Testis (tissue), 3 donors: ENCODE measurements around the gene SEZ6. TPM values are rescaled to one million over a fixed set of nuclear protein-coding genes. Genes with fewer than 3 reads are reported as not detected.

Source experiments
- DNase-seq: peaks from one replicate; pipeline ENCODE4 v3.0.0-alpha.2; 2019
- H3K27ac ChIP-seq, 2 donors: fragments of 200-600 bp; sonication (generic); one replicate each; pipeline ENCODE4 v1.5.1; 2019
- H3K27me3 ChIP-seq: fragments of 200-600 bp; sonication (generic); one replicate; pipeline ENCODE4 v1.5.1; 2019
- H3K36me3 ChIP-seq: fragments of 200-600 bp; sonication (generic); one replicate; pipeline ENCODE4 v1.5.1; 2017; ENCODE audit warnings: low read depth; ENCODE audit errors: missing control alignments
- H3K4me1 ChIP-seq: fragments of 200-600 bp; sonication (generic); one replicate; pipeline ENCODE4 v1.5.1; 2019
- H3K4me3 ChIP-seq, 2 donors: fragments of 200-600 bp; sonication (generic); one replicate each; pipeline ENCODE4 v1.5.1; 2017 to 2019
- H3K9me3 ChIP-seq: fragments of 200-600 bp; sonication (generic); one replicate; pipeline ENCODE4 v1.5.1; 2017
- POLR2A ChIP-seq: fragments of 450-650 bp; IDR thresholded peaks from one replicate; pipeline ENCODE4 v1.6.1; 2017; ENCODE audit warnings: antibody characterized with exemption, mild to moderate bottlenecking, moderate library complexity
- WGBS, 2 donors: methylation state at CpG; one replicate each; pipeline ENCODE4 v1.1.5; 2018; 5-methylcytosine and 5-hydroxymethylcytosine counted together
- intact Hi-C: fragments of 100-400 bp; cut with DNase I; formaldehyde crosslinking; loops from one replicate; pipeline ENCODE4 v1.15.1; 2023; ENCODE audit warnings: low total_unique reads
- polyA plus RNA-seq: library from polyadenylated mRNA; stranded (reverse); fragments of 350-450 nt; fragmentation: Illumina TruSeq; extraction: RNeasy Lipid Tissue Mini Kit (QIAGEN cat#74804); gene quantifications from one replicate; pipeline ENCODE4 v1.2.3, GENCODE V29; 2014; ENCODE audit warnings: low read depth, low replicate concordance; ENCODE audit not compliant: insufficient read depth
- total RNA-seq, 2 donors: library from RNA; depleted of rRNA; stranded (reverse); fragments of >200 nt; gene quantifications; one replicate each; pipeline ENCODE4 v1.2.3, GENCODE V29; 2016
- TF ChIP-seq, protein P1 (sequence below), 3 experiments: fragments of 450-650 bp in 2 of 3; fragments of 200-600 bp in 1 of 3; sonication (generic) in 1 of 3; IDR thresholded peaks; one replicate each; pipeline ENCODE4 v1.5.1; 2016 to 2019; ENCODE audit warnings: antibody characterized with exemption in 3 of 3, mild to moderate bottlenecking in 2 of 3, moderate library complexity in 1 of 3

The SEZ6 gene
- total and polyA plus RNA-seq, 3 donors from 2014 or later: 0.53 to 2.1 (median 0.79) TPM

- no peak for DNase-seq
- 69 to 74% methylated on average over 5 of the region's 5 CpGs for WGBS, 2 donors
Measured at GRCh38 chr17:29031488-29031887, 25.7 kb upstream of the SEZ6 start.

DNA sequence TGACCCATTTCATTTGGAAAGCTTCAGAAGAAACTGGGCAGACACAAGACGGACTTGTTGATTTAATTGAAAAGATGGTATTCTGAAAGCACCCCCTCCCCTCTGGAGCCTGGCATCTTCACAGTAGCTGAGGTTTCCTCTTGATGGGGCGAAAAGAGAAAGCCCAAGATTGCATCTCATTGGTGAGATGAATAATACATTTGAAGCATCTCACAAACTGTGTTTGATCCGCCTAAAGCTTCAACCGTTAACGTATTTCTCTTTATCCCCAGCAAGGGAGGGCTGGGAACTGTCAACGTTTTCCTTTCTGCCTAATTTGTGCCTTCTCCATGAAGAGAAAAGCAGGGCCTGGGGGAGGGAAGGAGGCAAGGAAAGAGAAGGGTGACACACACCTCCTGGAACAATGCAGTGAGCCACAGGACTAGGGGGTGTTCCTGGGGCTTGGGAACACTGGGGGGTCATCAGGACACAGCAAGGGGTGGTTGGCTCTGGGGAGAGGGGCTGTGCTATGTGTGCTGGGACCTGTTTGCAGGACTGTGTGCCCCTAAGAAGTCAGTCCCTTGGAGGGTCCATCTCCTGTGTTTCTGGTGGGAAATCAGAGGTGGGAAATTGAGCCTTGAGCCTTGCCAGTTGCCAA lies 18.6 kb upstream of the SEZ6 start:
- H3K4me3 ChIP-seq: no peak overlapping the region
- no peaks in the 10 kb centered on the region for H3K27me3 ChIP-seq
- H3K4me1 ChIP-seq: peaks cover 4% of the 10 kb centered on the region
- intact Hi-C loops: no loop called here
- no peak for DNase-seq
- H3K9me3 ChIP-seq: no peaks in the 10 kb centered on the region
- WGBS, 2 donors: 78 to 79% methylated on average over 6 of the region's 6 CpGs
- H3K36me3 ChIP-seq: no peaks in the 10 kb centered on the region
- TF ChIP-seq POLR2A: no peak
- TF ChIP-seq, protein P1, sequence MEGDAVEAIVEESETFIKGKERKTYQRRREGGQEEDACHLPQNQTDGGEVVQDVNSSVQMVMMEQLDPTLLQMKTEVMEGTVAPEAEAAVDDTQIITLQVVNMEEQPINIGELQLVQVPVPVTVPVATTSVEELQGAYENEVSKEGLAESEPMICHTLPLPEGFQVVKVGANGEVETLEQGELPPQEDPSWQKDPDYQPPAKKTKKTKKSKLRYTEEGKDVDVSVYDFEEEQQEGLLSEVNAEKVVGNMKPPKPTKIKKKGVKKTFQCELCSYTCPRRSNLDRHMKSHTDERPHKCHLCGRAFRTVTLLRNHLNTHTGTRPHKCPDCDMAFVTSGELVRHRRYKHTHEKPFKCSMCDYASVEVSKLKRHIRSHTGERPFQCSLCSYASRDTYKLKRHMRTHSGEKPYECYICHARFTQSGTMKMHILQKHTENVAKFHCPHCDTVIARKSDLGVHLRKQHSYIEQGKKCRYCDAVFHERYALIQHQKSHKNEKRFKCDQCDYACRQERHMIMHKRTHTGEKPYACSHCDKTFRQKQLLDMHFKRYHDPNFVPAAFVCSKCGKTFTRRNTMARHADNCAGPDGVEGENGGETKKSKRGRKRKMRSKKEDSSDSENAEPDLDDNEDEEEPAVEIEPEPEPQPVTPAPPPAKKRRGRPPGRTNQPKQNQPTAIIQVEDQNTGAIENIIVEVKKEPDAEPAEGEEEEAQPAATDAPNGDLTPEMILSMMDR (IDR thresholded peaks at IDR 0.05): no peak
- H3K27ac ChIP-seq: no peak overlapping the region

More at GRCh38 chr17:29031488-29031887, 25.7 kb upstream of the SEZ6 start:
- intact Hi-C loops: no loop called here
- Histone ChIP-seq H3K4me1 (no peaks in the 10 kb centered on the region), H3K27me3 (no peaks in the 10 kb centered on the region), H3K36me3 (no peaks in the 10 kb centered on the region), H3K9me3 (no peaks in the 10 kb centered on the region), H3K4me3 (no peak overlapping the region), H3K27ac (no peak overlapping the region)
- TF ChIP-seq, protein P1 (IDR thresholded peaks at IDR 0.05): no peak
- no peak for TF ChIP-seq POLR2A

DNA sequence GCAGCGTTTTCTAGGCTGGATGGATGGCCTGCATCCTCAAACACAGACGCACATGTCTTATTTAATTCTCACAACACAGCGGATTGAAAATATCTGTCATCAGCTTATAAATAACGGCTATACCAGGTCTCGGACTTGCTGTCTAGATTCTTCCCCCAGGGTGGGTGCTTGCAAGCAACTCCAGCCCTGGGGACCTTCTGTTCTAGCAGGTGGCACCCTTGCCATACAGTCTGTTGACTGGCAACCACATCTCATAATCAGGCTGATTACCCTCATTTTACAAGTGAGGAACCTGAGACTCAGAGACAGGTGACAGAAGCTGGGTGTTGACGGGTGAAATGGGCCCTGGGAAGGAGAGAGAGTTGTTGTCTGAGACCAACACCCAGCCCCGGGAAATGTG lies 16.2 kb upstream of the SEZ6 start:
- 92 to 94% methylated on average over 7 of the region's 7 CpGs for WGBS, 2 donors
- H3K36me3 ChIP-seq: no peaks in the 10 kb centered on the region
- no peak overlapping the region for H3K27ac ChIP-seq
- H3K4me1 ChIP-seq: peaks cover 4% of the 10 kb centered on the region
- no peak for DNase-seq
- intact Hi-C loops: no loop called here
- H3K27me3 ChIP-seq: no peaks in the 10 kb centered on the region
- H3K9me3 ChIP-seq: no peaks in the 10 kb centered on the region
- no peak for TF ChIP-seq POLR2A
- TF ChIP-seq, protein P1 (IDR thresholded peaks at IDR 0.05): no peak
- H3K4me3 ChIP-seq: no peak overlapping the region

DNA sequence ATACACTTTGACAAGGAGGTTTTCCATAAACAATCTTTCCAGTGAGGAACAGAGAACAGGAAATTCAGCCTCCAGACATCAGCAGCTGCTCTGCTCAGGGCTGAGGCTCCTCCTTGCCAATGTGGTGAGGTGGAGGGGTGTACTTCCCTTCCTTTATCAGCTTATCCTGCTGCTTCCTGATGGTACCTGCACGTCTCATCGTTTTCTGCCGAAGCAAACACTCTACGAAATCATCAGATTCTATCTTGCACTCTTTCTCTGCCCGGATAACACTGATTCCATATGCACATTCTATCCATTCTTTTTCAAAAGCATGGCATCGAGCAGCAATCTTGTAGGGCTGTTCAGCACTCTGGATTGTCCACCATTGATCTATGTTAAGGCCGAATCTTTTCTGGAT lies 15.4 kb upstream of the SEZ6 start:
- WGBS, 2 donors: 82 to 86% methylated on average over 7 of the region's 7 CpGs
- H3K27me3 ChIP-seq: no peaks in the 10 kb centered on the region
- no peak overlapping the region for H3K4me3 ChIP-seq
- intact Hi-C loops: no loop called here
- TF ChIP-seq, protein P1 (IDR thresholded peaks at IDR 0.05): no peak
- TF ChIP-seq POLR2A: no peak
- H3K4me1 ChIP-seq: peaks cover 4% of the 10 kb centered on the region
- no peak overlapping the region for H3K27ac ChIP-seq
- H3K9me3 ChIP-seq: no peaks in the 10 kb centered on the region
- no peak for DNase-seq
- no peaks in the 10 kb centered on the region for H3K36me3 ChIP-seq

DNA sequence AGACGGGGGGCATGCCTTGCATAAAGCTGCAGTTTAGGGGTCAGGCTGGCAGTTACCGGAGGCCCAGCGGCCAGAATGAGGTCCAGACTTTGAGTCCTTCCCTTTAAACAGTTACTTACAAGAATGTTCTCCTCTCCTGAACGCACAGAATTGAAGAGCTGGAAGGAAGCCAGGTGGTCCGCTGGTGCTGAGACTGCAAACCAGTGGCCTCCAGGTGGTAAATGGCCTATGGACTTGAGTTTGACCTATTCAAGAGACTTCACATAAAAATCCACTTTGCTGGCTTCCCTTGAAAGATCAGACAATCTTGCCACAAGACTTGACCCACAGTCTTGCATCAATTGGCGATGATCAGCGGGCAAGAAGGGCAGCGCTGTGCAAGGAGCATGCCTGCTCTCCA lies 14.7 kb upstream of the SEZ6 start:
- H3K9me3 ChIP-seq: no peaks in the 10 kb centered on the region

More for the DNA sequence above, 14.7 kb upstream of the SEZ6 start:
- no peak overlapping the region for H3K27ac ChIP-seq
- intact Hi-C loops: no loop called here
- H3K4me1 ChIP-seq: peaks cover 4% of the 10 kb centered on the region
- TF ChIP-seq, protein P1 (IDR thresholded peaks at IDR 0.05): no peak
- no peak for TF ChIP-seq POLR2A
- no peaks in the 10 kb centered on the region for H3K27me3 ChIP-seq
- H3K4me3 ChIP-seq: no peak overlapping the region
- DNase-seq: no peak
- no peaks in the 10 kb centered on the region for H3K36me3 ChIP-seq
- 74 to 76% methylated on average over 8 of the region's 8 CpGs for WGBS, 2 donors
